T-helper 2 cell treated with Interferon-gamma antibody and Interleukin-4, amounts not matched to agents 100 ng/mL and 5 ng/mL, for 36 hours (primary cell): ENCODE results near the gene CAPZA2. TPM values are rescaled to one million over a fixed set of nuclear protein-coding genes. Genes with fewer than 3 reads are reported as not detected.

Experiments
- total RNA-seq: library from RNA; stranded (reverse); gene quantifications from 2 replicates; pipeline ENCODE4 v1.2.3, GENCODE V29; 2022

CAPZA2 gene
- total RNA-seq, 1 donor from 2014 or later: 130 TPM

Other genes starting within 250 kb of the CAPZA2 start
- 0.68 and 0.98 TPM in 2 replicates for gene MET, start 190.4 kb upstream of the CAPZA2 start, total RNA-seq
- 6.2 and 6.3 TPM in 2 replicates for gene ST7, start 90.9 kb downstream of the CAPZA2 start, total RNA-seq